ENCODE results near the gene ABCB6.

- TF ChIP-seq CTCF (conservative IDR thresholded peaks at IDR 0.05; ENCODE audit: low read depth, low read length) (no peak), EZH2 (IDR thresholded peaks at IDR 0.05; ENCODE audit: low read length, unreplicated experiment) (no peak), EZH2phosphoT487 (IDR thresholded peaks at IDR 0.05; ENCODE audit: borderline replicate concordance, low read length) (no peak)
Observed at GRCh38 chr2:219225350-219225749, 6.6 kb upstream of the ABCB6 start.
